HFF-Myc (cell line): ENCODE results near the gene TOP3B.

Experiments used
- DNase-seq: peaks from one replicate; pipeline ENCODE4 v3.0.0-alpha.2; 2011; ENCODE audit warnings: low read depth; ENCODE audit errors: extremely low read depth
- H3K4me3 ChIP-seq: replicated peaks from 2 replicates; pipeline ENCODE4 v1.5.1; 2011; ENCODE audit warnings: low read depth, mild to moderate bottlenecking, control low read depth, low read length
- TF ChIP-seq, protein P1 (sequence below): IDR thresholded peaks from 2 replicates; pipeline ENCODE4 v1.5.1; 2012; ENCODE audit warnings: mild to moderate bottlenecking, low read depth, low read length, control low read depth; ENCODE audit errors: missing control alignments

Gene TOP3B

DNA sequence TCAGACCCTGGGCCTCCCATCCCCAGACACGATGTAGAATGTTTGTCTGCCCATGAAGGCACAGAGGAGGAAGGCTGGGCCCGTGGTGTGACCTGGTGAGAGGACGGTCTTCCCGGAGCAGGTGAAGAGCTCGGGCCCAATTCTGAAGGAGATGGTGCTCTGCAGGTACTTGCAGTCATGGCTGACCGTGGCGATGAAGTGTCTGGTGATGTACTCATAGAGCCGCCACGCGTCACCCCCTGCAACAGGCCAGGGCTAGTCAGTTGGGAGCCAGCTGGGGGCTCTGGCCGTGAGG, 20.0 kb downstream of the TOP3B start:
- H3K4me3 ChIP-seq = no peak overlapping the region
- TF ChIP-seq, protein P1, sequence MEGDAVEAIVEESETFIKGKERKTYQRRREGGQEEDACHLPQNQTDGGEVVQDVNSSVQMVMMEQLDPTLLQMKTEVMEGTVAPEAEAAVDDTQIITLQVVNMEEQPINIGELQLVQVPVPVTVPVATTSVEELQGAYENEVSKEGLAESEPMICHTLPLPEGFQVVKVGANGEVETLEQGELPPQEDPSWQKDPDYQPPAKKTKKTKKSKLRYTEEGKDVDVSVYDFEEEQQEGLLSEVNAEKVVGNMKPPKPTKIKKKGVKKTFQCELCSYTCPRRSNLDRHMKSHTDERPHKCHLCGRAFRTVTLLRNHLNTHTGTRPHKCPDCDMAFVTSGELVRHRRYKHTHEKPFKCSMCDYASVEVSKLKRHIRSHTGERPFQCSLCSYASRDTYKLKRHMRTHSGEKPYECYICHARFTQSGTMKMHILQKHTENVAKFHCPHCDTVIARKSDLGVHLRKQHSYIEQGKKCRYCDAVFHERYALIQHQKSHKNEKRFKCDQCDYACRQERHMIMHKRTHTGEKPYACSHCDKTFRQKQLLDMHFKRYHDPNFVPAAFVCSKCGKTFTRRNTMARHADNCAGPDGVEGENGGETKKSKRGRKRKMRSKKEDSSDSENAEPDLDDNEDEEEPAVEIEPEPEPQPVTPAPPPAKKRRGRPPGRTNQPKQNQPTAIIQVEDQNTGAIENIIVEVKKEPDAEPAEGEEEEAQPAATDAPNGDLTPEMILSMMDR = no peak
- DNase-seq = no peak

DNA sequence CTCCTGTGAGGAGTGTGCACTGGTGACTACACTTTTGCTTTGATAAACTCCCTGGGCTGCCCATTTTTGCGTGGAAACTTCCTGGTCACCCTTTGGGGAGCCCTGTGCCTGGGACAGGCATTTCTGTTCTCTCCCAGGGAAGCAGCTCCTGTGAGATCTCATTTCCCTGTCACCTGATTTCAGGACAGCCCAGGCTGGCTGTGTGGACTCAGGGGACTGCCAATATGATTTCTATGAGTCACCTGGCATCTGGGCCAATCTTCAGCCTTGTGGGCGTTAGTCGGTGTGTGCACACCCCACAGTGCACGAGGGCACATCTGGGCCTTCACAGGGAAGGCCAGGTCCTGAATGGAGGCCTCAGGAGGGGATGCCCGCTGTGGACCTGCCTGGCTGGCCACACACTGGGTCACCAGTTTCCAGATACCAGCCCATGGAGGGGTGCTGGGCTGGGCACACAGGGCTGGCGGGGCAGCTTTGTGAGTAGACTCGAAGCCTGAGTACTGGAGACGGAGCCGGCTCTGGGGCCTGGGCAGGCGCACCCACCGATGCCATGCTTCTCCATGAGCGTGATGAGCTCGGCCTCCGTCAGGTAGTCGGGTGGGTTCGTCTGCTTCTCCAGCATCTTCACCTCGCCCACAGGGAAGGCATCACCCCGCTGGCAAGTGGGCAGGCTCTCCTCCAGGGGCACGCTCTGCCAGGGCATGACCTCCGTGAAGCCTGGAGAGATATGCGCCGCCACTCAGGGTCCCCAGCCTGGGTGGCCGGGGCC, 20.5 kb downstream of the TOP3B start:
- no peak for DNase-seq
- TF ChIP-seq, protein P1 = no peak
- H3K4me3 ChIP-seq = no peak overlapping the region

DNA sequence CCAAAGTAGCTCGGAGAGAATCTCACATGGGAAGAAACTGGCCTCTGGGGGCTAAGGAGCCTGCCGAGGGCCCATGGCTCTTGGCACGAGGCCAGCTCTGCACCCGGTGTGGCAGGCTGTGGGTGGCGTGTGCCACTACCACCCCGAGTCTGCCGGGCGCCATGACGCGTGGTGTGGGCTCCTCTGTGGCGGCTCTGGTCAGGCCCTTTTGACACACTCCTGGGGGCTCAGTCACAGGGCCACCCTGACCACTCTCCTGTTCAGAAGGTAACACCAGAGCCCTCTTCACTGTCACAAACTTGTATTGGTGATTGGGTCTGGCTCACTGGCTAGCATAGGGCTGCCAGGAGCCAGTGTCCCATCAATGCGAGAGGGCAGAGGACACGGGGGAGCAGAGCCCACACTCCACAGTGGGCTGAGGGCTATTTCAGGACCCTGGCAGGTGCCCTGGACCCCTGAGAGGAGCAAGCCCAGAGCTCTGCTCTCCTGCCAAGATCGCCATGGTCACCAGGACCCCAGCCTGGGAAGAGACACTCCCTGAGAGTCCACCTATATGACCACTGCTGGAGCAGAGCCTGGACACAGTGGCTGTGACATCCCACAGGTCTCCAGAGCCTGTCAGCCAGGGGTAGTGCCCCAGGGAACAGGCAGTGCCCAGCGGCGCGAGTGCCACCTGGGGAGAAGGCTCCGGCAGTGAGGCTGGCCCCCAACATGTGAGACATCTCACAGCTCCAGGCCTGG, 21.3 kb downstream of the TOP3B start:
- no peak for DNase-seq
- TF ChIP-seq, protein P1 = no peak

DNA sequence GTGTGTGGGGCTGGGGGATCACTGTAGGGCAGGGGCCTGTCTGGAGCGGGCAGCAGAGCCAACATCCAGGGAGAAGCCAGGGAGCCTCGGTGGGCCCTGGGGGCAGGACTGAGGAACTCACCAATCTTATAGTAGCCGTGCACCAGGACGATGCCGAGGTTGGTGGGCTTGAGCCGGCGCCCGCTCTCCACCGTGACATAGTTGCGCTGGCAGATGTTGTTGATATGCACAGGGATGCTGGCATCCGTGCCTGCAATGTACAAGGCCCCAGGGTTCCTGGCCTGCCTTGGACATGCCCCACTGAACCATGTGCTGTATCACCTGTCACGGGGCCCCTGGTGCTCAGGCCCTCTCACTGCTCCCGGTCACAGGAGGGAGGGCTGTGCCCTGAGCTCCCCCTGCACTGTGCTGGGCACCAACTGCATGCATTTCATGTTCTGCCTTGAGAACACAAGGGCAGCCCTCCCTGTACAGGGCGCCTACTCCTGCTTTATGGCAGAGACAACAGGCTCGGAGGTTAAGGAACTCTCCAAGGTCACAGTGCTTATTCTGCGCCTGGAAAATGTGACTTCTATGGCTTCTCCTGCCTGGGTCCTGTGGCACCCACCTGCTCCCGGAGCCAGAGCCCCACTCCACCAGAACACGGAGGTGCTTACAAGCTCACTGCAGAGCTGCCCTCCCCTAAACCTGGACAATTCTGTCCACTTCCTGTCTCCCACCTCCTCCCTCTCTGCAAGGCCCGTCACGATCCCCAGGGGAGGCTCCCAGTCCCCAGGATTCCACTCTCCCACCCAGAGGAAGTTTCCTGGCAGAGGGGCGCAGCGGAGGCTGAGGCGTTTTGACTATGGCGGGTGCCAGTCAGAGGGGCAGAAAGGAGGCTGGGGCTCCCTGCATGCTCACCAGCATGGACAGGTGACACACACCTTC, 22.1 kb downstream of the TOP3B start:
- no peak for DNase-seq
- no peak overlapping the region for H3K4me3 ChIP-seq
- TF ChIP-seq, protein P1 = no peak

More for the DNA sequence above, 21.3 kb downstream of the TOP3B start:
- H3K4me3 ChIP-seq = no peak overlapping the region

DNA sequence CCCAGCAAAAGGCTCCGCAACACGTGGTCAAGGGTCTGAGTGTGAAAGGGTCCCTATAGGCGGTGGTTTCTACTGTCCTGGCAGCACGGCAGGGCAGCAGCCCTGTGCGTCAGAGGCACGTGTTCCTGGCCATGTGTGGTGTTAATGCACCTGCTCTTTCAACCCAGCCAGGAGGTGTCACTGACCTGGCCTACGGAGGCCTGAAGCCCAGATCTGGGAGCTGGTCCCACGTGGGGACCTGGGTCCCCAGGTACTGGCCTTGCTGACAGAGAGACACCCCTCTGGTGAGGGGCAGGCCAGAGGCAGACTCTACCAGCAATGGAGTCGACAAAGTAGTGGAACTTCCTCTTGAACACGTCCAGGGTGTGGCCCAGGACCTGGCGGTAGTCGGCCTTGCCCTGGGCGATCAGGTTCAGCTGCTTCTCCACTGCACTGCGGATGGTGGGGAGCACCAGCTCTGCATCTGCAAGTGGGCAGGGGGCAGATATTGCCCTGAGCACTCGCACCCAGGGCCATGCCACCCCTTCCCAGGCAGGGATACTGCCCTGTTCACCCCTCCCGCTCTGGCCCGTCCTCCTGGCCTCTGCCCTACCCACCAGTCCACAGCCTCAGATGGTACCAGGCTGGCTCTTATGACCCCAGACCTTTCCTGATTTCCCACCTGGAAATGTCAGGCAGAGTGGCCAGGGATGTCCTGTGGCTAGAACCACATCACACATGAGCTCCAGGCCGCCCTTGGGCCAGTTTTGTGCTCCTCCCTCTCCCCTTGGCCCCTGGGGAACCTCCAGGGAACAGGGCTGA, 23.1 kb downstream of the TOP3B start:
- TF ChIP-seq, protein P1 = no peak
- DNase-seq = no peak
- no peak overlapping the region for H3K4me3 ChIP-seq
